ENCODE measurements around the gene SYT17.

DNA sequence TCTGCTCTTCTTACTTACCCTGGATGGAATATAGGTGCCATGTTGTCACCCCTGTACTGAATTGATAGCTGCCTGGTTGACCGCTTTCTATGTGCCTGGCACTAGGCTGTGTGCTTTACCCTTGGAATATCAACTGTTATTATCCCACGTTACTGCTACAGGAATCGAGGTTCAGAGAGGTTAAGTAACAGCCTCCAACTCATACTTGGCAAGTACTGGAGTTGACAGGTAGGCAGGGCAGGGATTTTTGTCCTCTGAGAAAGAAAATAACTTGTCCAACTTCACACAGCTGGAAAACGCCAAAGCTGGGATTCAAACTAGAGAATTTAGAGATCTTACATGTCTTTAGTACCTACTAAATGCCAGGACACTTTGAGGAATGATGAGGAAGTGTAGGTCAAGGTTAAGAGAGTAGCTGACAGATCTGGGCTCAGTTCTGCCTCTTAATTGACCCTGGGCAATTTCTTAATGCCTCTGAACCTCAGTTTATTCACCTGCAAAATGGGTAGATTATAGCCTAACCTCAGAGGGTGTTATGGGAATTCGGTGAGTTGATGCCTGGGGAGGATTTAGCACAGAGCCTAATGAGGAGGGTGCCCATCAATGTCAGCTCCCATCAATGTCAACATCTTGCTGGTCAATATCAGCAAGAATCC lies 28.5 kb upstream of the SYT17 start:
- TF ChIP-seq, protein P1, sequence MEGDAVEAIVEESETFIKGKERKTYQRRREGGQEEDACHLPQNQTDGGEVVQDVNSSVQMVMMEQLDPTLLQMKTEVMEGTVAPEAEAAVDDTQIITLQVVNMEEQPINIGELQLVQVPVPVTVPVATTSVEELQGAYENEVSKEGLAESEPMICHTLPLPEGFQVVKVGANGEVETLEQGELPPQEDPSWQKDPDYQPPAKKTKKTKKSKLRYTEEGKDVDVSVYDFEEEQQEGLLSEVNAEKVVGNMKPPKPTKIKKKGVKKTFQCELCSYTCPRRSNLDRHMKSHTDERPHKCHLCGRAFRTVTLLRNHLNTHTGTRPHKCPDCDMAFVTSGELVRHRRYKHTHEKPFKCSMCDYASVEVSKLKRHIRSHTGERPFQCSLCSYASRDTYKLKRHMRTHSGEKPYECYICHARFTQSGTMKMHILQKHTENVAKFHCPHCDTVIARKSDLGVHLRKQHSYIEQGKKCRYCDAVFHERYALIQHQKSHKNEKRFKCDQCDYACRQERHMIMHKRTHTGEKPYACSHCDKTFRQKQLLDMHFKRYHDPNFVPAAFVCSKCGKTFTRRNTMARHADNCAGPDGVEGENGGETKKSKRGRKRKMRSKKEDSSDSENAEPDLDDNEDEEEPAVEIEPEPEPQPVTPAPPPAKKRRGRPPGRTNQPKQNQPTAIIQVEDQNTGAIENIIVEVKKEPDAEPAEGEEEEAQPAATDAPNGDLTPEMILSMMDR (IDR thresholded peaks at IDR 0.05), result no peak
- TF ChIP-seq POLR2A (IDR thresholded peaks at IDR 0.05), result no peak

Data from adrenal gland (tissue), 5 donors.